Measurements from ENCODE around the gene TTL. TPM values are rescaled to one million over a fixed set of nuclear protein-coding genes. Genes with fewer than 3 reads are reported as not detected.
"Not testable (repeated sequence)": the region's sequence is repeated elsewhere in the genome, so short reads cannot be mapped to it uniquely, and the experiment has no call there.

The TTL gene
- total RNA-seq, 1 experiment from 2014 or later, result 81.5 TPM

DNA sequence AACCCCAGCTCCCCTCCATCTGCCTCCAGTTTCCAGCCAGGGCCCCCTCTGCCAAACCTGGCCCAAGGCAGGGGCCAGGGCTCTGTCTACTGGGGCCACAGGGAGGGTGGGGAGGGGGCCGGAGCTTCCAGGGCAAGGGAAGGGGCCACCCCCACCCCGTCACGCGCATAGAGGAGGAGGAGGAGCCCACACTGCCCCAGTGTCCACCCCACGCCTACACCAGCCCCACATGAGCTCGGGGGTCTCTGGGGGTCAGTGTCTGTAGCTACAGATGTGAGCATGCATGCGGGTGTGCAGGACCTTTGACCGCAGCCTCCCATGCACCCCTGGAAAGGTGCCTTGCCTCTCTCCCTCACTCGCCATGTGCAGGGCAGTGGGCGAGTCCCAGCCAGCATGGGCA is 45.0 kb upstream of the TTL start:
- DNase-seq (ENCODE audit: low read depth, low spot score); H3K27ac ChIP-seq (ENCODE audit: low read length); H3K9me3 ChIP-seq (ENCODE audit: control insufficient read depth, insufficient read depth, low read depth, low read length); intact Hi-C loops (cut with micrococcal nuclease; ENCODE audit: unreplicated experiment); H3K4me1 ChIP-seq (ENCODE audit: control insufficient read depth, insufficient read depth, low read length); H3K27me3 ChIP-seq (ENCODE audit: control insufficient read depth, insufficient read depth, low read length); H3K4me3 ChIP-seq (ENCODE audit: low read depth in 2 of 2, low read length in 2 of 2); POLR2A ChIA-PET; ATAC-seq; in situ Hi-C loops (cut with HindIII; ENCODE audit: low pct_unique_long_range_greater_than_20kb, low sequenced_read_pairs); H3K36me3 ChIP-seq (ENCODE audit: control insufficient read depth, insufficient read depth, low read length); BruUV-seq (replicated peaks): not testable (repeated sequence)
- CTCF ChIA-PET, result interaction anchor here (0.7 kb wide), 1 partner anchor 317 kb away, joined by 6 read pairs; no protein-coding TSS in a partner anchor

DNA sequence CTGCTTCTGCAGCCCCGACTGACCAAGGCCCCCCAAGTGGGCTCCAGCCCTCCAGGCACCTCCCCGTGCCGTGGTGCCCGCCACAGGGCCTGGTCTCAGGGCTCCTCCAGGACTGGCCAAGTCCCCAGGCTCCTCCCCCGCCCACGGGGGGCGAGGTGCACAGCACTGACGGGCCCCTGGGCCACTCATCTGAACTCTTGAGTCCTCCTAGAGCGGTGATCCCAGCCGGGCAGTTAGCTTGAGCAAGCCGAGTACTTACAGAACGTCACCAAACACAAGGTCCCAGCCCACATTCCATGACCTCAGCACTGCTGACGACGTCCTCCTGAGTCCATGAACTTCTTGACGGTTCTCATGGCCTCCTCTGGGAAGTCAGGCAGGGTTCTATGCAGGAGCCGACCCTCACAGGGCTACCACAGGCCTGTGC is 44.5 kb upstream of the TTL start:
- CTCF ChIA-PET; BruUV-seq (replicated peaks); in situ Hi-C loops (cut with HindIII; ENCODE audit: low pct_unique_long_range_greater_than_20kb, low sequenced_read_pairs); POLR2A ChIA-PET; intact Hi-C loops (cut with micrococcal nuclease; ENCODE audit: unreplicated experiment); H3K27ac ChIP-seq (ENCODE audit: low read length); H3K9me3 ChIP-seq (ENCODE audit: control insufficient read depth, insufficient read depth, low read depth, low read length); H3K36me3 ChIP-seq (ENCODE audit: control insufficient read depth, insufficient read depth, low read length); H3K4me3 ChIP-seq (ENCODE audit: low read depth in 2 of 2, low read length in 2 of 2); ATAC-seq; H3K4me1 ChIP-seq (ENCODE audit: control insufficient read depth, insufficient read depth, low read length); DNase-seq (ENCODE audit: low read depth, low spot score); H3K27me3 ChIP-seq (ENCODE audit: control insufficient read depth, insufficient read depth, low read length): not testable (repeated sequence)

DNA sequence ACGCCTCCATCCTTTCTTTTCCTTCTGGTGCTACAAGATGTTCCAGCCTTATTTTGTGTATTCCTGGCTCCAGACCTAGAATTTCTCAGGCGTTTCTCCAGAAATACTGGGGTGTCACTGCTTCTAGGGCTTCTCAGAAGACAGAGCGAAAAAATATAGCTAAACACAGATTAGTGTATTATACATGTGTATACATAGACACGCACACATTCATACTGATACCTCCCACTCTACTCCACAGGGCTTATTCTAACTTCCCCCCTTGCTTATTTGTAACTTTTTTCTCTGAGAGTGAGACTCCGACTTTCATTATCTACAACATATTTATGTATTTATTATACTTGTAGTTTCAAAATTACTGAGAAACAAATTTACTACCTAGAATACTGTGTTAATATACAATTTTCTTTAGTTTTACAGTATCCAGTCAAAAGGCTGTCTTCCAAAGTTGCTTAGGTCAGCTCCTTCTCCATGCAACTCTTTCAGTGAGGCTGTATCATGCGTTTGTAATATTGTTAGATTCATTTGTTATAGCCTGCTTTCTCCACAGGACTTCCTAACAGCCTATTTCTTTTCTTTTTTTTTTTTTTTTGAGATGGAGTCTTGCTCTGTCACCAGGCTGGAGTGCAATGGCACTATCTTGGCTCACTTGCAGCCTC is 43.2 kb upstream of the TTL start:
- H3K36me3 ChIP-seq (ENCODE audit: control insufficient read depth, insufficient read depth, low read length); H3K27me3 ChIP-seq (ENCODE audit: control insufficient read depth, insufficient read depth, low read length); POLR2A ChIA-PET; H3K4me3 ChIP-seq (ENCODE audit: low read depth in 2 of 2, low read length in 2 of 2); H3K4me1 ChIP-seq (ENCODE audit: control insufficient read depth, insufficient read depth, low read length); ATAC-seq; in situ Hi-C loops (cut with HindIII; ENCODE audit: low pct_unique_long_range_greater_than_20kb, low sequenced_read_pairs); intact Hi-C loops (cut with micrococcal nuclease; ENCODE audit: unreplicated experiment); H3K9me3 ChIP-seq (ENCODE audit: control insufficient read depth, insufficient read depth, low read depth, low read length); DNase-seq (ENCODE audit: low read depth, low spot score); H3K27ac ChIP-seq (ENCODE audit: low read length); CTCF ChIA-PET; BruUV-seq (replicated peaks): not testable (repeated sequence)

GRCh38 chr2:112444256-112444655 is 37.7 kb upstream of the TTL start:
- H3K27ac ChIP-seq (ENCODE audit: low read length); BruUV-seq (replicated peaks); H3K4me1 ChIP-seq (ENCODE audit: control insufficient read depth, insufficient read depth, low read length); intact Hi-C loops (cut with micrococcal nuclease; ENCODE audit: unreplicated experiment); POLR2A ChIA-PET; H3K36me3 ChIP-seq (ENCODE audit: control insufficient read depth, insufficient read depth, low read length); H3K27me3 ChIP-seq (ENCODE audit: control insufficient read depth, insufficient read depth, low read length); DNase-seq (ENCODE audit: low read depth, low spot score); H3K4me3 ChIP-seq (ENCODE audit: low read depth in 2 of 2, low read length in 2 of 2); in situ Hi-C loops (cut with HindIII; ENCODE audit: low pct_unique_long_range_greater_than_20kb, low sequenced_read_pairs); H3K9me3 ChIP-seq (ENCODE audit: control insufficient read depth, insufficient read depth, low read depth, low read length); CTCF ChIA-PET; ATAC-seq: not testable (repeated sequence)

DNA sequence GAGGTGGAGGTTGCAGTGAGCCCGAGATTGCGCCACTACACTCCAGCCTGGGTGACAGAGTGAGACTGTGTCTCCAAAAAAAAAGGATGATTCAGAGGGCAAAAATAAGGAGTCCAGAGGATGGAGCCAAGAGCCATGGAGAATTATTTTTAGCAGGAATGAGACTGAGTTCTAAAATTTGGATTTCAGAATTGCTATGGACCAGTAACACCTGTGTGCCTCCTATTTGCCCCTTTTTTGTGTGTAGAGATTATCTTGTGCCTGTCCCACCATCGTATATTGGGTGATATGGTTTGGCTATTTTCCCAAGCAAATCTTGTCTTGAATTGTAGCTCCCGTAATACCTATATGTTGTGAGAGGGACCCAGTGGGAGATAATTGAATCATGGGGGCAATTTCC is 32.1 kb upstream of the TTL start:
- Histone ChIP-seq H3K4me3 (ENCODE audit: low read depth in 2 of 2, low read length in 2 of 2) (no peak overlapping the region), H3K27me3 (ENCODE audit: control insufficient read depth, insufficient read depth, low read length) (no peaks in the 10 kb centered on the region), H3K27ac (ENCODE audit: low read length) (no peak overlapping the region), H3K9me3 (ENCODE audit: control insufficient read depth, insufficient read depth, low read depth, low read length) (no peaks in the 10 kb centered on the region), H3K4me1 (ENCODE audit: control insufficient read depth, insufficient read depth, low read length) (no peaks in the 10 kb centered on the region), H3K36me3 (ENCODE audit: control insufficient read depth, insufficient read depth, low read length) (no peaks in the 10 kb centered on the region)
- BruUV-seq (replicated peaks), result no TSS peak
- no peak for ATAC-seq
- intact Hi-C loops (cut with micrococcal nuclease; ENCODE audit: unreplicated experiment) (no loop called here), in situ Hi-C loops (cut with HindIII; ENCODE audit: low pct_unique_long_range_greater_than_20kb, low sequenced_read_pairs) (no loop called here)
- TF ChIP-seq SIN3A (IDR thresholded peaks at IDR 0.05; ENCODE audit: borderline replicate concordance, insufficient read depth, low read depth, low read length) (no peak), CTCF (IDR thresholded peaks at IDR 0.05) (no peak), TCF7L2 (IDR thresholded peaks at IDR 0.05; ENCODE audit: low read depth, low read length) (no peak), POLR2AphosphoS5 (IDR thresholded peaks at IDR 0.05; ENCODE audit: low read depth, low read length) (no peak)
- TF ChIP-seq, protein P1, sequence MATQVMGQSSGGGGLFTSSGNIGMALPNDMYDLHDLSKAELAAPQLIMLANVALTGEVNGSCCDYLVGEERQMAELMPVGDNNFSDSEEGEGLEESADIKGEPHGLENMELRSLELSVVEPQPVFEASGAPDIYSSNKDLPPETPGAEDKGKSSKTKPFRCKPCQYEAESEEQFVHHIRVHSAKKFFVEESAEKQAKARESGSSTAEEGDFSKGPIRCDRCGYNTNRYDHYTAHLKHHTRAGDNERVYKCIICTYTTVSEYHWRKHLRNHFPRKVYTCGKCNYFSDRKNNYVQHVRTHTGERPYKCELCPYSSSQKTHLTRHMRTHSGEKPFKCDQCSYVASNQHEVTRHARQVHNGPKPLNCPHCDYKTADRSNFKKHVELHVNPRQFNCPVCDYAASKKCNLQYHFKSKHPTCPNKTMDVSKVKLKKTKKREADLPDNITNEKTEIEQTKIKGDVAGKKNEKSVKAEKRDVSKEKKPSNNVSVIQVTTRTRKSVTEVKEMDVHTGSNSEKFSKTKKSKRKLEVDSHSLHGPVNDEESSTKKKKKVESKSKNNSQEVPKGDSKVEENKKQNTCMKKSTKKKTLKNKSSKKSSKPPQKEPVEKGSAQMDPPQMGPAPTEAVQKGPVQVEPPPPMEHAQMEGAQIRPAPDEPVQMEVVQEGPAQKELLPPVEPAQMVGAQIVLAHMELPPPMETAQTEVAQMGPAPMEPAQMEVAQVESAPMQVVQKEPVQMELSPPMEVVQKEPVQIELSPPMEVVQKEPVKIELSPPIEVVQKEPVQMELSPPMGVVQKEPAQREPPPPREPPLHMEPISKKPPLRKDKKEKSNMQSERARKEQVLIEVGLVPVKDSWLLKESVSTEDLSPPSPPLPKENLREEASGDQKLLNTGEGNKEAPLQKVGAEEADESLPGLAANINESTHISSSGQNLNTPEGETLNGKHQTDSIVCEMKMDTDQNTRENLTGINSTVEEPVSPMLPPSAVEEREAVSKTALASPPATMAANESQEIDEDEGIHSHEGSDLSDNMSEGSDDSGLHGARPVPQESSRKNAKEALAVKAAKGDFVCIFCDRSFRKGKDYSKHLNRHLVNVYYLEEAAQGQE (IDR thresholded peaks at IDR 0.05; ENCODE audit: insufficient read depth in 1 of 2, low read depth in 2 of 2, low read length in 1 of 2), result no peak
- ChIA-PET POLR2A (no interaction called here), CTCF (no interaction called here)
- DNase-seq (ENCODE audit: low read depth, low spot score), result no peak
